T-helper 22 cell (primary cell): Measurements from ENCODE around the gene PCDHGA8.

Experiments used
- DNase-seq: peaks from one replicate; pipeline ENCODE4 v3.0.0-alpha.2; 2020; ENCODE audit warnings: low read depth

PCDHGA8 gene

DNA sequence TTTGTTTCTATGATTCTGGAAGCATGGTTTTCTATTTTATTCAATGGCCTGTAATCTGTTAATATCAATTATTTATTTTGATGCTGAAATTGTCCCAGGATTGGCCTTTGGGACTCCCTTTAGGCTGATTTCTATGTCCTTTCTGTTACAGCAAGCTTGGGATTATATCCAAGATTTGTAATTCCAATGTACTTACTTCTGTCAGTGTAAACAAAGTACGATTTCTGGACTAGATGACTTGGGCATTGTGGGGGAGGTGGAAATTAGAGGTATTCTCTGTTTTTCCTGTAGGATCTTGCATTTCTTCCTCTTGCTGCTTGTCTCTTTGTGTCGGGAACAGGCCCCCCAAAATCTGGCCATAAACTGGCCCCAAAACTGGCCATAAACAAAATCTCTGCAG, 41.6 kb downstream of the PCDHGA8 start:
- no peak for DNase-seq

DNA sequence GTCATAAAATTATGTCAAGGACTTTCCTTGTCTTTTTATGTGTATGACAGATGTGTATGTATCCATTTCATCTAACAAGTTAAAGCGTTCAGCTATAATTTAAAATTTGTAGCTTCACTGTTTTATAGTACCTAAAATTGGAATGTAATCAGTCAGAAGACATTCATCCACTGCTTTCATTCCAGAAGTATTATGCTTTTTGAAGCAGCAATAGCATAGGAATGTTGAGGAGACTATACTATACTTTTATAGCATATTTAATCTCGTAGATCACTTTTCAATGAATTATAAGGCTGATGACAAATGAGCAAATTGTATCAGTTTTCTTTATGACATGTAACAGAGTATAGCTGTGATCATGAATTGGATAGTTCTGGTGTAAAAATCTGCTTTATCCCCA, 44.8 kb downstream of the PCDHGA8 start:
- no peak for DNase-seq

DNA sequence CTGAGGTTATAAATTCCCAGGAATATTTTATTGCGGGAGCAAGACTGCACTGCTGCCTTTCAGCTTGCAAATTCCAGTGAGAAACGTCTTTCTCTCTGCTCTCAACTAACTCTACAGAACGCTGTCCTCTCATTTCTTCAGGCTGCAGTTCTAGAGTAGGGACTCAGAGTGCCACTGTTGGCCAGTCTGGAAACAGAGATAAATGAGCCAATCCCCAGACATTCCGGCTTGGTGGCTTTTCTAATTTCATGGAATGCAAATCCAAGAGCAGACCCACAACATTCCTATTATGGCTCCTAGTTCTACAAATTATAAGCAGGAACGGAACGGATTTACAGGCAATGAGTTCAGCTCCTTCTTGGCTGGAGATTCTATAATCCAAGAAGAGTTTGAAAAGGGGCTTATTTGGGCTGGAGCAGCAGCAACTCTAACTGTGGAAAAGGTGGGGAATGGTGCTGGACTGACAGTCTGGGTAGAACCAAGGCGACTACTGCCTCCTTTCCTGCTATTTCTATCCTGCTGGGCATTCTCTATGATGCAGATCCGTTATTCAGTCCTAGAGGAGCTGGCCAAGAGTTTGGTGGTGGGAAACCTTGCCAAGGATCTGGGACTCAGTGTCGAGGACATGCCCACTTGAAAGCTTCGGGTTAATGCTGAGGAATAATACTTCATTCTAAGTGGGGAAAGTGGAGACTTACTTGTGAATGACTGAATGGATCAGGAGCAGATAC, 47.1 kb downstream of the PCDHGA8 start:
- DNase-seq = no peak

DNA sequence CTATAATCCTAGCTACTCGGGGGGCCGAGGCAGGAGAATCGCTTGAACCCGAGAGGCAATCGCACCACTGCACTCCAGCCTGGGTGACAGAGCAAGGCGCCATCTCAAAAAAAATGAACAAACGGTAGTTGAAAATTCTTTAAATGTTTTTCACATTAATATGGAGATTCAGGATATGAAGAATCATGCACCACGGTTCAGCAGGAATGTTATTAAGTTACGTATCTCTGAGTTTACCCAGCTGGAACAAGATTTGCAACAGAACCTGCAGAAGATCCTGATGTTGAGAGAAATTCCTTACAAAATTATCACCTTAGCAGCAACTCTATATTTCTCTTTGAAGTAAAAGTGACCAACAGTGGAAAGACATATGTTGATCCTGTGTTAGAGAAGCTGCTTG, 47.9 kb downstream of the PCDHGA8 start:
- DNase-seq = no peak

DNA sequence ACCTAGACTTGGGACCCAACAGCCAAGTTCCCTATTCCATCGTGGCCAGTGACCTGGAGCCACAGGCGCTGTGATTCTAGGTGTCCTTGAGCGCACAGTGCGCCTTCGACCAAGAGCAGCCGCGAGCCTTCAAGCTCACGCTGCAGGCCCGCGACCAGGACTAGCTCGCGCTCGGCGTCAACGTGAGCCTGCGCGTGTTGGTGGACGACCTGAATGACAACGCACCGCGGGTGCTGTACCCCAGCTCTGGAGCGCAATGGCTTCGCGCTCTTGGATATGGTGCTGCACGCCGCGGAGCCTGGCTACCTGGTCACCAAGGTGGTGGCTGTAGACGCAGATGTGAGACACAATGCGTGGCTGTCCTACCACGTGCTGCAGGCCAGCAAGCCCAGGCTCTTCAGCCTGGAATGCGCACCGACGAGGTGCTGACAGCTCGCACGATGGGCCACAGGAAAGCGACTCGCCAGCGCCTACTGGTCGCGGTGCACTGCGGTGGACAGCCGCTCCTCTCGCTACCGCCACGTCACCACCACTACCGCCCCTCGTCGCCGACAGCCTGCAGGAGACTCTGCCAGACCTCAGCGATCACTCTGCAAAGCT, 49.2 kb downstream of the PCDHGA8 start:
- no peak for DNase-seq
